GM21528 (cell line): Measurements from ENCODE around the gene LYRM4.
A peak's percentile ranks its signal among the peaks of the same experiment; 100 is the strongest.

Source experiments
- ATAC-seq: cut with Tn5 transposase; IDR thresholded peaks from one replicate; pipeline ENCODE4 v1.9.1; 2021; ENCODE audit warnings: mild to moderate bottlenecking, moderate library complexity; ENCODE audit not compliant: unreplicated experiment, low FRiP score

Gene LYRM4

GRCh38 chr6:5151360-5151954 lies 109.3 kb downstream of the LYRM4 start:
- ATAC-seq: no peak

GRCh38 chr6:5150551-5151075 lies 110.1 kb downstream of the LYRM4 start:
- no peak for ATAC-seq

GRCh38 chr6:5149891-5150290 lies 110.9 kb downstream of the LYRM4 start:
- ATAC-seq: no peak

- no peak for ATAC-seq
Measured at GRCh38 chr6:5149159-5149704, 111.5 kb downstream of the LYRM4 start.

GRCh38 chr6:5146398-5146797 lies 114.4 kb downstream of the LYRM4 start:
- ATAC-seq: no peak

- no peak for ATAC-seq
Measured at GRCh38 chr6:5143634-5144311, 117.0 kb downstream of the LYRM4 start.

GRCh38 chr6:5142915-5143314 lies 117.8 kb downstream of the LYRM4 start:
- ATAC-seq: no peak

- no peak for ATAC-seq
Measured at GRCh38 chr6:5142131-5142530, 118.6 kb downstream of the LYRM4 start.

GRCh38 chr6:5141046-5141445 lies 119.7 kb downstream of the LYRM4 start:
- no peak for ATAC-seq

- no peak for ATAC-seq
Measured at GRCh38 chr6:5139828-5140771, 120.7 kb downstream of the LYRM4 start.

GRCh38 chr6:5138995-5139827 lies 121.5 kb downstream of the LYRM4 start:
- ATAC-seq: no peak

- ATAC-seq: no peak
Measured at GRCh38 chr6:5136851-5137250, 123.9 kb downstream of the LYRM4 start.

GRCh38 chr6:5135788-5136376 lies 124.9 kb downstream of the LYRM4 start:
- ATAC-seq: no peak

- ATAC-seq: no peak
Measured at GRCh38 chr6:5133943-5134342, 126.8 kb downstream of the LYRM4 start.

- ATAC-seq: peak; percentile 83
Measured at GRCh38 chr6:5132731-5133130, 128.0 kb downstream of the LYRM4 start.

- no peak for ATAC-seq
Measured at GRCh38 chr6:5130135-5130866, 130.4 kb downstream of the LYRM4 start.

GRCh38 chr6:5128351-5128750 lies 132.4 kb downstream of the LYRM4 start:
- no peak for ATAC-seq

GRCh38 chr6:5127106-5127687 lies 133.6 kb downstream of the LYRM4 start:
- ATAC-seq: no peak

- ATAC-seq: no peak
Measured at GRCh38 chr6:5126214-5126613, 134.5 kb downstream of the LYRM4 start.
